ENCODE data around the gene SRGAP3. TPM values are rescaled to one million over a fixed set of nuclear protein-coding genes. Genes with fewer than 3 reads are reported as not detected.

Gene SRGAP3
- total RNA-seq, 4 donors from 2014 or later = 2.0 to 6.9 (median 4.8) TPM

- TF ChIP-seq POLR2A (IDR thresholded peaks at IDR 0.05) (no peak), EP300 (IDR thresholded peaks at IDR 0.05) (no peak), CTCF (IDR thresholded peaks at IDR 0.05) (no peak), POLR2AphosphoS5 (IDR thresholded peaks at IDR 0.05) (no peak)
- Histone ChIP-seq H3K27me3 (peaks cover 10% of the 10 kb centered on the region), H3K36me3 (peaks cover 0 to 4% of the 10 kb centered on the region in 2 donors), H3K4me1 (peaks cover 0 to 10% (median 0%) of the 10 kb centered on the region in 3 donors), H3K4me3 (no peak overlapping the region), H3K27ac (no peak overlapping the region), H3K9me3 (no peaks in the 10 kb centered on the region)
- WGBS, 2 donors (ENCODE audit: low coverage in 1 of 2) = no CpG with 5 or more reads among the region's 37 CpGs
- no peak for ATAC-seq
Measured at GRCh38 chr3:8985411-8985831, 264.0 kb downstream of the SRGAP3 start.

- Histone ChIP-seq H3K9me3 (peaks cover 0 to 3% (median 0%) of the 10 kb centered on the region in 3 donors), H3K27me3 (peaks cover 19% of the 10 kb centered on the region), H3K27ac (no peak overlapping the region), H3K4me1 (peaks cover 0 to 10% (median 0%) of the 10 kb centered on the region in 3 donors), H3K36me3 (no peaks in the 10 kb centered on the region), H3K4me3 (no peak overlapping the region)
- TF ChIP-seq POLR2A (IDR thresholded peaks at IDR 0.05) (no peak), POLR2AphosphoS5 (IDR thresholded peaks at IDR 0.05) (no peak), EP300 (IDR thresholded peaks at IDR 0.05) (no peak), CTCF (IDR thresholded peaks at IDR 0.05) (no peak)
- no peak for ATAC-seq
- WGBS, 2 donors (ENCODE audit: low coverage in 1 of 2) = 77 to 80% methylated on average over 1 to 3 of the region's 7 CpGs
Measured at GRCh38 chr3:8984526-8984925, 264.9 kb downstream of the SRGAP3 start.

- peaks cover 0 to 7% (median 0%) of the 10 kb centered on the region in 3 donors for H3K9me3 ChIP-seq
- ATAC-seq = no peak
- peaks cover 0 to 10% (median 0%) of the 10 kb centered on the region in 3 donors for H3K4me1 ChIP-seq
- H3K27ac ChIP-seq = no peak overlapping the region
- TF ChIP-seq CTCF (IDR thresholded peaks at IDR 0.05) (no peak), POLR2A (IDR thresholded peaks at IDR 0.05) (no peak), EP300 (IDR thresholded peaks at IDR 0.05) (no peak), POLR2AphosphoS5 (IDR thresholded peaks at IDR 0.05) (no peak)
- 86 to 88% methylated on average over 5 to 6 of the region's 6 CpGs for WGBS, 2 donors (ENCODE audit: low coverage in 1 of 2)
- H3K36me3 ChIP-seq = no peaks in the 10 kb centered on the region
- peaks cover 22% of the 10 kb centered on the region for H3K27me3 ChIP-seq
- no peak overlapping the region for H3K4me3 ChIP-seq
Measured at GRCh38 chr3:8984081-8984480, 265.4 kb downstream of the SRGAP3 start.

GRCh38 chr3:8983591-8983990 is 265.9 kb downstream of the SRGAP3 start:
- Histone ChIP-seq H3K36me3 (no peaks in the 10 kb centered on the region), H3K27ac (no peak overlapping the region), H3K4me3 (no peak overlapping the region), H3K9me3 (peaks cover 0 to 12% (median 0%) of the 10 kb centered on the region in 3 donors), H3K4me1 (peaks cover 0 to 10% (median 0%) of the 10 kb centered on the region in 3 donors), H3K27me3 (peaks cover 27% of the 10 kb centered on the region)
- ATAC-seq = no peak
- WGBS, 2 donors (ENCODE audit: low coverage in 1 of 2) = 79 to 94% methylated on average over 2 to 5 of the region's 5 CpGs
- TF ChIP-seq CTCF (IDR thresholded peaks at IDR 0.05) (no peak), POLR2A (IDR thresholded peaks at IDR 0.05) (no peak), EP300 (IDR thresholded peaks at IDR 0.05) (no peak), POLR2AphosphoS5 (IDR thresholded peaks at IDR 0.05) (no peak)

- Histone ChIP-seq H3K36me3 (no peaks in the 10 kb centered on the region), H3K27ac (no peak overlapping the region), H3K4me3 (no peak overlapping the region), H3K27me3 (peaks cover 28% of the 10 kb centered on the region), H3K4me1 (peaks cover 0 to 6% (median 0%) of the 10 kb centered on the region in 3 donors), H3K9me3 (peaks cover 0 to 13% (median 0%) of the 10 kb centered on the region in 3 donors)
- ATAC-seq = no peak
- TF ChIP-seq POLR2A (IDR thresholded peaks at IDR 0.05) (no peak), EP300 (IDR thresholded peaks at IDR 0.05) (no peak), CTCF (IDR thresholded peaks at IDR 0.05) (no peak), POLR2AphosphoS5 (IDR thresholded peaks at IDR 0.05) (no peak)
- 67% methylated on average over 1 of the region's 1 CpG; no CpG with 5 or more reads in 1 of the 2 donors for WGBS, 2 donors (ENCODE audit: low coverage in 1 of 2)
Measured at GRCh38 chr3:8983026-8983425, 266.4 kb downstream of the SRGAP3 start.

Data from gastroesophageal sphincter (tissue), 4 donors.